CD14-positive monocyte (primary cell): ENCODE results near the gene DNAJB4. TPM values are rescaled to one million over a fixed set of nuclear protein-coding genes. Genes with fewer than 3 reads are reported as not detected.
"Not testable (repeated sequence)": the region's sequence is repeated elsewhere in the genome, so short reads cannot be mapped to it uniquely, and the experiment has no call there.

Source experiments
- DNase-seq, 3 donors: peaks; one replicate each; pipeline ENCODE4 v3.0.0-alpha.2; 2011 to 2022
- H2AFZ ChIP-seq: 2 replicates; pipeline ENCODE4 v1.6.0; 2012; ENCODE audit warnings: mild to moderate bottlenecking, low read depth, low read length, inconsistent platforms; ENCODE audit not compliant: insufficient read depth, poor library complexity, severe bottlenecking
- H3K27ac ChIP-seq, 2 donors: 1 replicate in 1 of 2; 2 replicates in 1 of 2; pipeline ENCODE4 v1.5.1; 2012 to 2013; ENCODE audit warnings: low read length in 2 of 2, control low read depth in 1 of 2, inconsistent platforms in 1 of 2, low read depth in 1 of 2, mild to moderate bottlenecking in 1 of 2
- H3K27me3 ChIP-seq, 2 donors: one replicate each; pipeline versions ENCODE4 v1.6.0 to v1.6.1; 2011 to 2013; ENCODE audit warnings: low read length in 2 of 2; ENCODE audit not compliant: control insufficient read depth in 2 of 2, insufficient read depth in 2 of 2
- H3K36me3 ChIP-seq, 2 donors: replicated peaks in 1 of 2; 1 replicate in 1 of 2; 2 replicates in 1 of 2; pipeline versions ENCODE4 v1.5.1 to v1.6.1; 2012 to 2013; ENCODE audit warnings: low read length in 2 of 2, control low read depth in 1 of 2, inconsistent platforms in 1 of 2, mild to moderate bottlenecking in 1 of 2; ENCODE audit not compliant: insufficient read depth in 2 of 2, control insufficient read depth in 1 of 2
- H3K4me1 ChIP-seq, 2 donors: 1 replicate in 1 of 2; 2 replicates in 1 of 2; pipeline versions ENCODE4 v1.5.1 to v1.6.1; 2012 to 2013; ENCODE audit warnings: low read length in 2 of 2, control low read depth in 1 of 2, inconsistent platforms in 1 of 2, mild to moderate bottlenecking in 1 of 2, moderate library complexity in 1 of 2; ENCODE audit not compliant: insufficient read depth in 2 of 2, control insufficient read depth in 1 of 2
- H3K4me2 ChIP-seq: replicated peaks from 2 replicates; pipeline ENCODE3; 2012; ENCODE audit warnings: low read length, moderate library complexity, mild to moderate bottlenecking; ENCODE audit not compliant: poor library complexity, severe bottlenecking; ENCODE audit errors: extremely low read depth
- H3K4me3 ChIP-seq, 3 experiments: fragments of 200-600 bp in 1 of 3; sonication (generic) in 1 of 3; replicated peaks in 1 of 3; 1 replicate in 2 of 3; 2 replicates in 1 of 3; pipeline ENCODE4 v1.5.1; 2011 to 2013; ENCODE audit warnings: low read length in 3 of 3, mild to moderate bottlenecking in 3 of 3, control low read depth in 2 of 3, low read depth in 2 of 3, inconsistent platforms in 1 of 3, moderate library complexity in 1 of 3
- H3K79me2 ChIP-seq: 2 replicates; pipeline ENCODE4 v1.6.0; 2012; ENCODE audit warnings: mild to moderate bottlenecking, control low read depth, inconsistent platforms, low read length, moderate library complexity; ENCODE audit not compliant: insufficient read depth
- H3K9ac ChIP-seq: 2 replicates; pipeline ENCODE4 v1.6.0; 2017; ENCODE audit warnings: low read length, mild to moderate bottlenecking; ENCODE audit not compliant: insufficient read depth, poor library complexity, severe bottlenecking
- H3K9me3 ChIP-seq, 2 donors: replicated peaks in 1 of 2; 1 replicate in 1 of 2; 2 replicates in 1 of 2; pipeline versions ENCODE4 v1.5.1 to v1.6.1; 2012 to 2013; ENCODE audit warnings: low read length in 2 of 2, control low read depth in 1 of 2; ENCODE audit not compliant: control insufficient read depth in 1 of 2, insufficient read depth in 1 of 2
- H4K20me1 ChIP-seq: 2 replicates; pipeline ENCODE4 v1.6.0; 2012; ENCODE audit warnings: mild to moderate bottlenecking, low read length, control low read depth, moderate library complexity; ENCODE audit not compliant: insufficient read depth
- H3K27ac Mint-ChIP-seq, 7 donors: one replicate each; pipeline ENCODE4 v1.8.0; 2020; ENCODE audit warnings: mild to moderate bottlenecking in 7 of 7, mixed read lengths in 7 of 7, moderate library complexity in 6 of 7, inconsistent platforms in 2 of 7
- H3K27me3 Mint-ChIP-seq, 3 donors: one replicate each; pipeline ENCODE4 v1.8.0; 2021 to 2022; ENCODE audit warnings: low read depth in 3 of 3, mild to moderate bottlenecking in 3 of 3, mixed read lengths in 3 of 3, moderate library complexity in 3 of 3, inconsistent platforms in 1 of 3
- H3K36me3 Mint-ChIP-seq, 2 donors: one replicate each; pipeline ENCODE4 v1.8.0; 2020; ENCODE audit warnings: mixed read lengths in 2 of 2, inconsistent platforms in 1 of 2, mild to moderate bottlenecking in 1 of 2
- H3K4me1 Mint-ChIP-seq: one replicate; pipeline ENCODE4 v1.8.0; 2020; ENCODE audit warnings: mild to moderate bottlenecking, mixed read lengths
- H3K4me3 Mint-ChIP-seq, 2 donors: one replicate each; pipeline ENCODE4 v1.8.0; 2020; ENCODE audit warnings: mild to moderate bottlenecking in 2 of 2, mixed read lengths in 2 of 2, moderate library complexity in 1 of 2
- H3K9me3 Mint-ChIP-seq, 7 donors: one replicate each; pipeline ENCODE4 v1.8.0; 2020 to 2022; ENCODE audit warnings: mixed read lengths in 7 of 7, mild to moderate bottlenecking in 6 of 7, moderate library complexity in 6 of 7, inconsistent platforms in 2 of 7
- CTCF ChIP-seq: fragments of 200-600 bp; IDR thresholded peaks from one replicate; pipeline ENCODE4 v1.8.0; 2022; ENCODE audit warnings: antibody characterized with exemption, mild to moderate bottlenecking
- WGBS: methylation state at CpG from one replicate; pipeline ENCODE4 v1.1.5; 2013; ENCODE audit warnings: missing lambda C conversion rate; ENCODE audit not compliant: insufficient coverage; 5-methylcytosine and 5-hydroxymethylcytosine counted together
- intact Hi-C, 2 donors: fragments of 100-400 bp; cut with micrococcal nuclease; formaldehyde crosslinking; loops; one replicate each; pipeline versions ENCODE4 v1.15.0 to v1.15.1; 2023
- polyA plus RNA-seq, 3 donors: library from polyadenylated mRNA; depleted of rRNA in 1 of 3; unstranded in 2 of 3; stranded (reverse) in 1 of 3; fragments of 300-500 nt in 2 of 3; fragments of >200 nt in 1 of 3; fragmentation: Illumina TruSeq in 2 of 3; gene quantifications; 1 replicate in 2 of 3; 2 replicates in 1 of 3; pipeline ENCODE4 v1.2.3, GENCODE V29; 2012 to 2021

The DNAJB4 gene
- polyA plus RNA-seq, 3 donors = 2.8 to 4.0 (median 3.6) TPM

GRCh38 chr1:78019024-78019423 lies 14.3 kb downstream of the DNAJB4 start:
- Histone ChIP-seq H3K4me3 (no peak overlapping the region), H3K9me3 (no peaks in the 10 kb centered on the region), H3K4me2 (no peak overlapping the region), H3K9ac (no peak overlapping the region), H4K20me1 (no peaks in the 10 kb centered on the region), H3K27ac (no peak overlapping the region), H3K36me3 (peaks cover 0 to 10% of the 10 kb centered on the region in 2 donors), H3K27me3 (no peaks in the 10 kb centered on the region), H2AFZ (no peak overlapping the region), H3K4me1 (no peaks in the 10 kb centered on the region), H3K79me2 (no peaks in the 10 kb centered on the region)
- Mint-ChIP-seq H3K36me3 (peaks cover 10 to 11% of the 10 kb centered on the region in 2 donors), H3K4me3 (no peak overlapping the region), H3K4me1 (peaks cover 7% of the 10 kb centered on the region), H3K27ac (no peak overlapping the region), H3K9me3 (peaks cover 0 to 1% (median 0%) of the 10 kb centered on the region in 7 donors), H3K27me3 (no peaks in the 10 kb centered on the region)
- no CpG with 5 or more reads among the region's 1 CpG for WGBS
- TF ChIP-seq CTCF = no peak
- intact Hi-C loops = no loop called here
- no peak for DNase-seq

DNA sequence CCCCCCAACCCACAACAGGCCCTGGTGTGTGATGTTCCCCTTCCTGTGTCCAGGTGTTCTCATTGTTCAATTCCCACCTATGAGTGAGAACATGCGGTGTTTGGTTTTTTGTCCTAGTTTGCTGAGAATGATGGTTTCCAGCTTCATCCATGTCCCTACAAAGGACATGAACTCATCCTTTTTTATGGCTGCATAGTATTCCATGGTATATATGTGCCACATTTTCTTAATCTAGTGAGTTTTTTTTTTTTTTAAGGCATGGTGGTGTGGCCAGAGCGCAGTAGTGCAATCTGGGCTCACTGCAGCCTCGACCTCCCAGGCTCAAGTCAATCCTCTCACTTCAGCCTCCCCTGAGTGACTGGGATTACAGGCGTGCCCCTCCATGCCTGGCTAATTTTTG lies 16.4 kb downstream of the DNAJB4 start:
- DNase-seq, H3K4me1 ChIP-seq, intact Hi-C loops, H3K4me3 ChIP-seq, H3K4me1 Mint-ChIP-seq, H3K9ac ChIP-seq, H3K4me3 Mint-ChIP-seq, H3K36me3 ChIP-seq, H2AFZ ChIP-seq, H4K20me1 ChIP-seq, H3K27ac Mint-ChIP-seq, H3K79me2 ChIP-seq, H3K27me3 Mint-ChIP-seq, H3K4me2 ChIP-seq, H3K27ac ChIP-seq, H3K9me3 Mint-ChIP-seq, H3K36me3 Mint-ChIP-seq, H3K9me3 ChIP-seq, H3K27me3 ChIP-seq: not testable (repeated sequence)
- no CpG with 5 or more reads among the region's 4 CpGs for WGBS
